Measurements from ENCODE around the gene XPO5.

The XPO5 gene

DNA sequence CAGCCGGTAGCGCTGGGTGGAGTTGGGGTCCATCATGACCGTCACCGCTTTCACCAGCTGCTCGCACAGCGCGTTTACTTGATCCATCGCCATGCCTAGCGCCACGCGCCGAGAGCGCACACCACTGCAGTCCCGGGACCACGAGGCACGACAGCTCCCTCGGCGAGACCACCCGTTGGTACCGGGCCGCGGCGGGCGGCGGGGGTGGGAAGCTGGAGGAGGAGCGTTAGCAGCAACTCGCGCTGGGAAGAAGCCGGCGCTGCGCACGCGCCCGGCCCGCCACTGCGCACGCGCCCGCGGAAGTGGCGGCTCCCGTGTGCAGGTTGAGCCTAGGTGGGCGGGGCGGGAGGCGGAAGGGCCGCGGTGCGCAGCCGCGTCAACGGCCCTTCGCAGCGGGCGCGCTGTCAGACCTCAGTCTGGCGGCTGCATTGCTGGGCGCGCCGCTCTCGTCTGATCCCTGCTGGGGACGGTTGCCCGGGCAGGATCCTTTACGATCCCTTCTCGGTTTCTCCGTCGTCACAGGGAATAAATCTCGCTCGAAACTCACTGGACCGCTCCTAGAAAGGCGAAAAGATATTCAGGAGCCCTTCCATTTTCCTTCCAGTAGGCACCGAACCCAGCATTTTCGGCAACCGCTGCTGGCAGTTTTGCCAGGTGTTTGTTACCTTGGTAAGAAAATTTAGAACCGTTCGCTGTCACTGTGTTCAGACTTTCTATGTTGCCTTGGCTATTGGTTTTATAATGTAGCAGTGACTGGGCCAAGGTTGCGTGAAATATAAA, at the start of gene XPO5, which contains the start of gene POLH:
Gene XPO5 (minus strand): TSS at position 267 of the 780 bp plus-strand sequence. CDS start 174 bp downstream, at position 93.
Gene POLH (plus strand): TSS at position 414 of the 780 bp plus-strand sequence. CDS start 6,135 bp downstream, outside the sequence.
- DNase-seq (ENCODE audit: low spot score), result peak; percentile 98
- TF ChIP-seq, protein P1, sequence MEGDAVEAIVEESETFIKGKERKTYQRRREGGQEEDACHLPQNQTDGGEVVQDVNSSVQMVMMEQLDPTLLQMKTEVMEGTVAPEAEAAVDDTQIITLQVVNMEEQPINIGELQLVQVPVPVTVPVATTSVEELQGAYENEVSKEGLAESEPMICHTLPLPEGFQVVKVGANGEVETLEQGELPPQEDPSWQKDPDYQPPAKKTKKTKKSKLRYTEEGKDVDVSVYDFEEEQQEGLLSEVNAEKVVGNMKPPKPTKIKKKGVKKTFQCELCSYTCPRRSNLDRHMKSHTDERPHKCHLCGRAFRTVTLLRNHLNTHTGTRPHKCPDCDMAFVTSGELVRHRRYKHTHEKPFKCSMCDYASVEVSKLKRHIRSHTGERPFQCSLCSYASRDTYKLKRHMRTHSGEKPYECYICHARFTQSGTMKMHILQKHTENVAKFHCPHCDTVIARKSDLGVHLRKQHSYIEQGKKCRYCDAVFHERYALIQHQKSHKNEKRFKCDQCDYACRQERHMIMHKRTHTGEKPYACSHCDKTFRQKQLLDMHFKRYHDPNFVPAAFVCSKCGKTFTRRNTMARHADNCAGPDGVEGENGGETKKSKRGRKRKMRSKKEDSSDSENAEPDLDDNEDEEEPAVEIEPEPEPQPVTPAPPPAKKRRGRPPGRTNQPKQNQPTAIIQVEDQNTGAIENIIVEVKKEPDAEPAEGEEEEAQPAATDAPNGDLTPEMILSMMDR (IDR thresholded peaks at IDR 0.05; ENCODE audit: borderline replicate concordance, control extremely low read depth, extremely low read depth, insufficient read depth, missing control alignments), result no peak
- in situ Hi-C loops (cut with MboI; ENCODE audit: low sequenced_read_pairs, unreplicated experiment), result no loop called here

DNA sequence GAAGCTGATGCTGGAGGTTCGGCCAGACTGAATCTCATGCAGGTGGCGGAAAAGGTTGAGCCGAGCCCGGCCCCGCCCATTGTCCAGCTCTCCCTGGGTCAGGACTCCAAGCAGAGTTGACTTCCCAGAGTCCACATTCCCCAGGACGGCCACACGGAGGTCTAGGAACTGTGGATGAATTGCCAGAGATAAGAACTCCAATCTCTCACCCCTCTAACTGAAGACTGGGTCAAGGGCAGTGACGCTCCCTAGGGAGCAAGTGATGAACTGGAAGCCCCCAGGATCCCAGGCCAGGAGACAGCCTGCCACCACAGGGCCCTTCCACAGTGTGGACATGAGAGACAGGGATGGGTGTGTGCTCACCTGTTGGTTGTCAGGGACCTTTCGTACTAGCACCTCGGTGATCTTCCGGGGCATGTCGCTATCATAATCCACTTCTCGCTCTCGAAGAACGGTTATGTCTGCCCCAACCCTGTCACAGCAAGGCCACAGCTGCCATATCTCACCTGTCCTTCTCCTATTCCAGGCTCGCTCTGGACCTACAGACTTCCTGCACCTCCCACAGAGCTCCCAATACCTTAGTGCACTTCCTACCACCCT, 49.7 kb upstream of the XPO5 start:
- in situ Hi-C loops (cut with MboI; ENCODE audit: low sequenced_read_pairs, unreplicated experiment), result no loop called here
- TF ChIP-seq, protein P1 (IDR thresholded peaks at IDR 0.05; ENCODE audit: borderline replicate concordance, control extremely low read depth, extremely low read depth, insufficient read depth, missing control alignments), result no peak
- DNase-seq (ENCODE audit: low spot score), result no peak

DNA sequence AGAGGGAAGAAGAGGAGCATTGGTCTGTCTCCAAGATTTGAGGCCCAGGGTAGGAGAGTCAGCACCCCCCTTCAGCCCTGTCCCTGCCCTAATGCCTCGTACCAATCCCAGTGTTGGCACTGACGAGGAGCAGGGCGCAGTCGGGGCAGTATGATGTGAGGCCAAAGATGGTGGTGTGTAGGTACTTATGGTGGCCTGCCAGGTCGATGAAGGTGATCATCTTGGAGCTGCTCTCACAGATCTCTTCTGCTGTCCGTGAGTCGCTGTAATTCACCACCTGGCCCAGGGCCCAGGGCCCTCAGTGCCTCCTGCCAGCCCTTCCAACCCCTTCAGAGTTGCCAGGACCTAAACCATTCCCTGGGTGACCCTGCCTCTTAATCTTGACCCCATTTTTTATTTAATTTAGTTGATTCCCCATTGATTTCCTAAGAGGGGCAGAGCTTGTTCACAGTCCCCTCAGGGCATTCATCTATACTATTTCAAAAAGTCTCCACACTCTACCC, 49.0 kb upstream of the XPO5 start:
- DNase-seq (ENCODE audit: low spot score), result no peak
- in situ Hi-C loops (cut with MboI; ENCODE audit: low sequenced_read_pairs, unreplicated experiment), result no loop called here
- TF ChIP-seq, protein P1 (IDR thresholded peaks at IDR 0.05; ENCODE audit: borderline replicate concordance, control extremely low read depth, extremely low read depth, insufficient read depth, missing control alignments), result no peak

DNA sequence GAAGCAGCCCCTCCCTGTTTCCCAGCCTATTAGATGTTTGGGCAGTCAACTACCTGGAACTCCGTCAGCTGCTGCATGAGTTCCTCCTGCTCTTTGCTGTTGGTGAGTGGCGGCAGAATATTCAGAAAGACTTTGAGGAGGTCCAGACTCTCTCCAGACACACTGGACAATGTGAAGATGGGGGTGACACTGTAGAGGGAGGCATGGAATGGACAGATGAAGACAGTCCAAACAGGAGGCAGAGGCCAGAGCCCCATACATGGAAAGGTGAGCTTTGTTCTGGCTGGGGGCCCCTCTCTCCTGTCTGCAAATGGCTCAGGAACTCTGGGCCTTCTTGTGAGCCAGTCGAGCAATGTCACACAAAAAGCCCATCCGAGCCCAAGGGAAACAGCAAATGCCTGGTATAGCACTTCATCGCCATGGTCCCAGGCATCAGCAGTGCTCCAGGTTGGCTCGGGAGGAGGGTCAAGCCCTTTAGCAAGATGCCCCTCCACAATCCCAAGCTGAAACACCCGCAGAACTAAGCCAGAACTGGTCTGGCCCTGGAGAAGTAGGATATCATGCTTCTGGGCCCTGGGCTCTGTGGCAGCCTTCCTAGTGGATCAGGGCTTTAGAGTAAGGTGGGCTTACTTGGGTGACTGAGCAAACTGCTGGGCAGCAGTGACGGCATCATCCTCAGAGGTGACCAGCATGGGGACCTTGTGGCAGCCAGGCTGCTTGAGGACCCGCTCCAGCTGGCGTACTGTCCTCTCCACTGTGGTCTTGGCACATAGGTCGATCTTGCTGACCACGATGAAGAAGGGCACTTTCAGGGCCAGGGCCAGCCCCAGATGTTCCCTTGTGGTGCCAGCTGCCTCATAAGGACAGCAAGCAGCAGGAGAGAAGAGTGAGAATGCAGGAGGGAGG, 48.3 kb upstream of the XPO5 start:
- in situ Hi-C loops (cut with MboI; ENCODE audit: low sequenced_read_pairs, unreplicated experiment), result no loop called here
- DNase-seq (ENCODE audit: low spot score), result no peak
- TF ChIP-seq, protein P1 (IDR thresholded peaks at IDR 0.05; ENCODE audit: borderline replicate concordance, control extremely low read depth, extremely low read depth, insufficient read depth, missing control alignments), result no peak

DNA sequence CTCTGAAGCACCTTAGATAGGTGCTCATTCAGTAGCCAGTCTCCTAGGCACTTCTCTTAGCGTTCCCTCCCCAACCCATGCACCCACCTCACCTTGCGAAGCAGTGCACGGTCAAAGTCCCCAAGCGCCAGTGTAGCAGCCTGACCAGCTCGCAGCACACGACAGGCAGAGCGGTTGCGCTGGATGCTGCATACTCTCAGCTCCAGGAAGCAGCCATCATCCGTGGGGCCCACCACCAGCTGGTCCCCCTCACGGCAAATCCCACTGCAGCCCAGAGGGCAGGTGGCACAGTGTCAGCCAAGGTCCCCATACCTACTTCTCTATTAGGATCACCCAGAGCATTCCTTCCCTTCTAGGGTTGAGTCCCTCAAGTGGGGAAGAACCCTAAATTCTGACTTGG, 46.7 kb upstream of the XPO5 start:
- TF ChIP-seq, protein P1 (IDR thresholded peaks at IDR 0.05; ENCODE audit: borderline replicate concordance, control extremely low read depth, extremely low read depth, insufficient read depth, missing control alignments), result no peak
- DNase-seq (ENCODE audit: low spot score), result no peak

DNA sequence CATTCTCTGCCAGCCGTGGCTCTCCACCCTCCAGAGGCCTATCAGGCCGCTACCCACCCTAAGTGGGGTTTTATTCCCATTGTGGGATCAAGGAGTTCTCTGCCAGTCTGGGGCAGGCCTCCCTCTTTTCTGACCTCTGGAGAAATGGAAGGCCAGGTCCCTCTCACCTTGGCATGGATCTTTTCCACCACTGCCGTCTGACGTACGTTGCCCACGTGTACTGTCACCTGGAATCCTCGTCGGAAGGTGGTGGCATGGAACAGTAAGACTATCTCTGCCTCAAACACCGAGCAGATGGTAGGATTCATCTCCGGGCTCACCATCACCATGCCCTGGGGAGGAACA, 46.0 kb upstream of the XPO5 start:
- no peak for DNase-seq (ENCODE audit: low spot score)
- in situ Hi-C loops (cut with MboI; ENCODE audit: low sequenced_read_pairs, unreplicated experiment), result no loop called here
- TF ChIP-seq, protein P1 (IDR thresholded peaks at IDR 0.05; ENCODE audit: borderline replicate concordance, control extremely low read depth, extremely low read depth, insufficient read depth, missing control alignments), result no peak

More for the DNA sequence above, 46.7 kb upstream of the XPO5 start:
- in situ Hi-C loops (cut with MboI; ENCODE audit: low sequenced_read_pairs, unreplicated experiment), result no loop called here
